ENCODE measurements around the gene SESN3.

The SESN3 gene

GRCh38 chr11:95153857-95154246, 77.2 kb downstream of the SESN3 start:
- Histone ChIP-seq H3K27ac (no peak overlapping the region), H3K4me3 (ENCODE audit: low read depth, low read length) (no peak overlapping the region), H2AFZ (no peak overlapping the region), H3K27me3 (ENCODE audit: control insufficient read depth, insufficient read depth, low read length) (no peaks in the 10 kb centered on the region), H3K36me3 (ENCODE audit: control insufficient read depth, insufficient read depth, low read length) (no peaks in the 10 kb centered on the region), H3K9me3 (ENCODE audit: control insufficient read depth, low read length) (no peaks in the 10 kb centered on the region), H3K9ac (no peak overlapping the region), H3K4me1 (peaks cover 17% of the 10 kb centered on the region), H3K79me2 (no peaks in the 10 kb centered on the region), H3K4me2 (ENCODE audit: low read length) (no peak overlapping the region)
- no peak for TF ChIP-seq CTCF (IDR thresholded peaks at IDR 0.05)

GRCh38 chr11:95152876-95153856, 77.8 kb downstream of the SESN3 start:
- no peaks in the 10 kb centered on the region for H3K36me3 ChIP-seq (ENCODE audit: control insufficient read depth, insufficient read depth, low read length)
- no peak for TF ChIP-seq CTCF (IDR thresholded peaks at IDR 0.05)
- H3K9ac ChIP-seq, result no peak overlapping the region
- peaks cover 17% of the 10 kb centered on the region for H3K4me1 ChIP-seq
- peak overlapping the region; percentile 11 for H3K4me3 ChIP-seq (ENCODE audit: low read depth, low read length)
- H3K79me2 ChIP-seq, result no peaks in the 10 kb centered on the region
- peak overlapping the region; percentile 28 for H3K4me2 ChIP-seq (ENCODE audit: low read length)
- H3K27ac ChIP-seq, result peak overlapping the region; percentile 42
- peak overlapping the region; percentile 72 for H2AFZ ChIP-seq
- no peaks in the 10 kb centered on the region for H3K27me3 ChIP-seq (ENCODE audit: control insufficient read depth, insufficient read depth, low read length)
- H3K9me3 ChIP-seq (ENCODE audit: control insufficient read depth, low read length), result no peaks in the 10 kb centered on the region

- Histone ChIP-seq H3K4me3 (ENCODE audit: low read depth, low read length) (peak overlapping the region; percentile 74), H3K4me2 (ENCODE audit: low read length) (peak overlapping the region; percentile 96), H3K36me3 (ENCODE audit: control insufficient read depth, insufficient read depth, low read length) (no peaks in the 10 kb centered on the region), H3K4me1 (peaks cover 11% of the 10 kb centered on the region), H3K27ac (peak overlapping the region; percentile 98), H3K27me3 (ENCODE audit: control insufficient read depth, insufficient read depth, low read length) (no peaks in the 10 kb centered on the region), H2AFZ (peak overlapping the region; percentile 91), H3K79me2 (no peaks in the 10 kb centered on the region), H3K9me3 (ENCODE audit: control insufficient read depth, low read length) (no peaks in the 10 kb centered on the region), H3K9ac (peak overlapping the region; percentile 80)
- peak; percentile 72 for TF ChIP-seq CTCF (IDR thresholded peaks at IDR 0.05)
Measured at GRCh38 chr11:95150956-95151684, 79.9 kb downstream of the SESN3 start.

GRCh38 chr11:95149651-95150364, 81.2 kb downstream of the SESN3 start:
- Histone ChIP-seq H3K36me3 (ENCODE audit: control insufficient read depth, insufficient read depth, low read length) (no peaks in the 10 kb centered on the region), H3K27me3 (ENCODE audit: control insufficient read depth, insufficient read depth, low read length) (no peaks in the 10 kb centered on the region), H3K4me2 (ENCODE audit: low read length) (peak overlapping the region; percentile 96), H3K9ac (no peak overlapping the region), H3K9me3 (ENCODE audit: control insufficient read depth, low read length) (no peaks in the 10 kb centered on the region), H3K27ac (peak overlapping the region; percentile 98), H3K79me2 (no peaks in the 10 kb centered on the region), H3K4me1 (peaks cover 11% of the 10 kb centered on the region), H2AFZ (peak overlapping the region; percentile 91), H3K4me3 (ENCODE audit: low read depth, low read length) (peak overlapping the region; percentile 74)
- no peak for TF ChIP-seq CTCF (IDR thresholded peaks at IDR 0.05)

All from parathyroid adenoma (tissue), 2 donors.